RWPE1 (cell line): ENCODE data around the gene OXLD1.
A peak's percentile ranks its signal among the peaks of the same experiment; 100 is the strongest.

Experiments
- CTCF ChIA-PET: fragments of 350-600 bp; sonication (Branson Sonifier 250); formaldehyde crosslinking; extraction: SDS; loops from one replicate; lab custom pipeline; 2021; lab: Yijun Ruan, JAX
- POLR2A ChIA-PET: fragments of 400-600 bp; formaldehyde crosslinking; extraction: SDS; loops from one replicate; lab custom pipeline; 2020; ENCODE audit warnings: antibody characterized with exemption; ENCODE audit not compliant: low non-redundant PET; lab: Yijun Ruan, JAX
- DNase-seq: peaks from one replicate; pipeline ENCODE4 v3.0.0; 2012; ENCODE audit warnings: low spot score
- H3K27ac ChIP-seq: fragments of 450-650 bp; 2 replicates; pipeline ENCODE4 v1.5.1; 2017
- TF ChIP-seq, protein P1 (sequence below): fragments of 450-650 bp; conservative IDR thresholded peaks from 2 replicates; pipeline ENCODE4 v1.5.1; 2017; ENCODE audit warnings: low read depth, mild to moderate bottlenecking

OXLD1 gene

DNA sequence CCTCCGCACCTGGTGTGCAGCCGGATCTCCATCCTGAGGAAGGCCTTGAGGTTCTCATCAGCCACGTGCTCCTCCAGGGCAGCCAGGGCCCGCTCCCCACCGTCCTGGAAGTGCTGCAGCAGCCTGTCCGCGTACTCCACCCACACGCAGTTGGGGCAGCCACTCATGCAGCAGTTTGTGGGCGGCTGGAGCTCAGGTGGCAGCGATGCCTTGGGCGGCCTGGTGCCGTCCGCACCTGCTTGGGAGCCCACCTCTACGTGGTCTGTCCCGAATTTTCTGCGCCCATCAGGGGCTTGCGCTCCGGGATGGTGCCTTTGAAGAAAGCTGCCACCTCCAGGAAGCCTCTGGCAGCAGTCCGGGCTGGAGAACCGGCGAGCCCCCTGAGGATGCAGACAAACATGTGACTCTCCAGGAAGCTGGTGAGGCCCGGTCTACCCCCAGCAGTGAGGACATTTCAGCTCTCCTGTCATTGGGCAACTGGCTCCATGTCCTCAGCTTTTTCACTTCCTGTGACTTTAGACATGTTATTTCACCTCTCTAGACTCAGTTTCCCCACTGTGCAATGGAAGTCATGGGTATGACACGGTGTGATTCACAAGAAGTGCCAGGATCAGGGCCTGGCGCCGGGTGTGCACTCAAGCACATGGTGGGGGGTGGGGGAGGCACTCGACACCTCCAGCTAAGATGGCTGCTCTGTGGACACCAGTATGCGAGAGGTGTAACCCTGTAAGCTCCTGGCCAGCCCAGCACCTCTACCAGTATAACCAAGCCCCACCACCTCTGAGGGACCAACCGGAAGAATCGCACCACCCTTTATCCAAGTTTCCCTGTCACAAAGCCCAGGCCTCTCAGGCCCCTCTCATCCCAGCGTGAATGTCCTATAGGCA is 957 bp downstream of the OXLD1 start:
- ChIA-PET POLR2A (interaction anchor here (0.8 to 1.6 kb wide), 2 partner anchors 9 to 29 kb away, joined by 3 to 4 read pairs; partner anchors contain the start of gene PDE6G), CTCF (no interaction called here)
- TF ChIP-seq, protein P1, sequence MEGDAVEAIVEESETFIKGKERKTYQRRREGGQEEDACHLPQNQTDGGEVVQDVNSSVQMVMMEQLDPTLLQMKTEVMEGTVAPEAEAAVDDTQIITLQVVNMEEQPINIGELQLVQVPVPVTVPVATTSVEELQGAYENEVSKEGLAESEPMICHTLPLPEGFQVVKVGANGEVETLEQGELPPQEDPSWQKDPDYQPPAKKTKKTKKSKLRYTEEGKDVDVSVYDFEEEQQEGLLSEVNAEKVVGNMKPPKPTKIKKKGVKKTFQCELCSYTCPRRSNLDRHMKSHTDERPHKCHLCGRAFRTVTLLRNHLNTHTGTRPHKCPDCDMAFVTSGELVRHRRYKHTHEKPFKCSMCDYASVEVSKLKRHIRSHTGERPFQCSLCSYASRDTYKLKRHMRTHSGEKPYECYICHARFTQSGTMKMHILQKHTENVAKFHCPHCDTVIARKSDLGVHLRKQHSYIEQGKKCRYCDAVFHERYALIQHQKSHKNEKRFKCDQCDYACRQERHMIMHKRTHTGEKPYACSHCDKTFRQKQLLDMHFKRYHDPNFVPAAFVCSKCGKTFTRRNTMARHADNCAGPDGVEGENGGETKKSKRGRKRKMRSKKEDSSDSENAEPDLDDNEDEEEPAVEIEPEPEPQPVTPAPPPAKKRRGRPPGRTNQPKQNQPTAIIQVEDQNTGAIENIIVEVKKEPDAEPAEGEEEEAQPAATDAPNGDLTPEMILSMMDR: no peak
- peak overlapping the region; percentile 86 for H3K27ac ChIP-seq
- peak; percentile 20 for DNase-seq

DNA sequence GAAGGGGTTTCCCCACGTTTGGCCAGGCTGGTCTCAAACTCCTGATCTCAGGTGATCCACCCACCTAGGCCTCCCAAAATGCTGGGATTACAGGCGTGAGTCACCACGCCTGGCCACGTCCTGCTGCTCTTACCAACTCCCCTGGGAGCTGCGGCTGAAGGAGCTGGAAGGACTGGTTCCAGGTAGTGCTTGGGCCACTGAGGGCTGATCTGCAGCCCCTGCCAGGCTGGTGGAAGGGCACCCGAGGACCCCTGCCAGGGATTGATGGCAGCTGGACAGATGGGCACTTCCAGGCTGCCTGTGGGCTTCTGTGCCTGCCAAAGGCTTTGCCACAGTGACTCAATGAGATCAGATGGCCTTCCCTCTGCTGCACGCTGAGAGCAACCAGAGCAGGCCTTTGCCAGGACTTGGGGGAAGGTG is 2.3 kb downstream of the OXLD1 start:
- peak overlapping the region; percentile 86 for H3K27ac ChIP-seq
- CTCF ChIA-PET: no interaction called here
- no peak for DNase-seq
- TF ChIP-seq, protein P1: no peak
- POLR2A ChIA-PET: no interaction called here

DNA sequence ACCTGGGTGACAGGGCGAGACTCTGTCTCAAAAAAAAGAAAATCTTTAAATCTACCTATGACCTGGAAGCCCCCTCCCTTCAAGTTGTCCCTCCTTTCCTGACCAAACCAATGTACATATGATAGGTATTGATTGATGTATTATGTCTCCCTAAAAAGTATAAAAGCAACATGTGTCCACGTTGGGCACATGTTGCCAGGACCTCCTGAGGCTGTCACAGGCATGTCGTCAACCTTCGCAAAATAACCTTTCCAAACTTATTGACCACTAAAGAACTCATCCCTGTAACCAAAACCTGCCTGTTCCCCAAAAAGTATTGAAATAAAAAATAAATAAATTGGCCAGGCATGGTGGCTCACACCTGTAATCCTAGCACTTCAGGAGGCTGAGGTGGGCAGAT is 4.4 kb downstream of the OXLD1 start:
- POLR2A ChIA-PET: no interaction called here
- CTCF ChIA-PET: no interaction called here
- no peak for DNase-seq
- no peak overlapping the region for H3K27ac ChIP-seq
- TF ChIP-seq, protein P1: no peak

DNA sequence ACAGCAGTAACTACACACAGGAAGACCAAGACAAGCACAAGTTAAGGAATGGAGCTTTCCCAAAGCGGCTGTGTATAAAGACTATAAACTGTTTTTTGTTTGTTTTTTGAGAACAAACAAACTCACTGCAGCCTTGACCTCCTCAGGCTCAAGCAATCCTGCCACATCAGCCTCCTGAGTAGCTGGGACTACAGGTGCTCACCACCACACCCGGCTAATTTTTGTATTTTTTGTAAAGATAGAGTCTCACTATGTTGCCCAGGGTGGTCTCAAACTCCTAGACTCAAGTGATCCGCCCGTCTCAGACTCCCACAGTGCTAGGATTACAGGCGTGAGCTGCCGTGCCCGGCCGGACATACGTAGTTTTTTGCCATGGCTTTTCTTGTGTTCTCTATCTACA is 6.0 kb downstream of the OXLD1 start:
- CTCF ChIA-PET: interaction anchor here (0.5 kb wide), 1 partner anchor 46 kb away, joined by 3 read pairs; no protein-coding TSS in a partner anchor
- H3K27ac ChIP-seq: no peak overlapping the region
- TF ChIP-seq, protein P1: no peak

DNA sequence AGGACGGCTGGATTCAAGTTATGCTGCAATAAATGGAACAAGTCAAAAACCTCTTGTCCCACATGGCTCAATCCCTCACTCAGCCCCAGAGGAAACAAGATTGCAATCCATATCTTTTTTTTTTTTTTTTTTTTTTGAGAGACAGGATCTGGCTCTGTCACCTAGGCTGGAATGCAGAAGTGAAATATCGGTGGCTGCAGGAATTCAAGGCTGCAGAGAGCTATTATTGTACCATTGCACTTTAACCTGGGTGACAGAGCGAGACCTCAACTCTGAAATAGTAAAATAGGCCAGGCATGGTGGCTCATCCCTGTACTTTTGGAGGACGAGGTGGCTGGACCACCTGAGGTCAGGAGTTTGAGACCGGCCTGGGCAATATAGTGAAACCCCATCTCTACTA is 7.4 kb downstream of the OXLD1 start:
- no peak for DNase-seq
- POLR2A ChIA-PET: interaction anchor here (0.7 kb wide), 1 partner anchor 23 kb away, joined by 3 read pairs; no protein-coding TSS in a partner anchor
- TF ChIP-seq, protein P1: no peak
- CTCF ChIA-PET: interaction anchor here (0.5 kb wide), 1 partner anchor 11 kb away, joined by 3 read pairs; no protein-coding TSS in a partner anchor
- H3K27ac ChIP-seq: no peak overlapping the region

More for the DNA sequence above, 6.0 kb downstream of the OXLD1 start:
- no peak for DNase-seq
- POLR2A ChIA-PET: no interaction called here

DNA sequence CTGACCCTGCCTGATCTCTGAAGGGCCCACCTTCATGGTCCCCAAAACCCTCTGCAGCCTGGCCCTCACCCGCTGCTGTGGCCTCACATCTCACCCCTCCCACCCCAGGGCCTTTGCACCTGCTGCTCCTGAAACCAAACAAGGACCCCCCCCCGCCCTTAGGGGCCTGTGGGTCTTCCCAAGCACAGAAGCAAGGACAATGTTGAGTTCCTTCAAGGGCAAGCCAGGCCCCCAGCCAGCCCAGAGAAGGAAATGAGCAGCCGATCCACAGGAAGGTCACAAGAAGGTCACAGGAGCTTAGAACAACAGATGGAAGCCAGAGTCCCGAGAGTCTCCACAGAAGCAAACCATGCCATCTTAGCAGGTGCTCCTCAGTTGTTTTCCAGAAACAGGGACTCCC is 9.6 kb downstream of the OXLD1 start:
- CTCF ChIA-PET: no interaction called here
- no peak overlapping the region for H3K27ac ChIP-seq
- no peak for DNase-seq
- TF ChIP-seq, protein P1: no peak
- POLR2A ChIA-PET: interaction anchor here (1.0 kb wide), 1 partner anchor 9 kb away, joined by 3 read pairs; the partner anchor contains the start of genes CCDC137 and OXLD1
